Measurements from ENCODE around the gene TESK1.

The TESK1 gene

GRCh38 chr9:35560625-35561337 is 44.3 kb upstream of the TESK1 start:
- DNase-seq (ENCODE audit: low spot score), result no peak
- no peak for TF ChIP-seq CTCF (IDR thresholded peaks at IDR 0.05; ENCODE audit: borderline replicate concordance, control extremely low read depth, extremely low read depth, insufficient read depth, missing control alignments)
- in situ Hi-C loops (cut with MboI; ENCODE audit: low sequenced_read_pairs, unreplicated experiment), result no loop called here

- DNase-seq (ENCODE audit: low spot score), result no peak
- no peak for TF ChIP-seq CTCF (IDR thresholded peaks at IDR 0.05; ENCODE audit: borderline replicate concordance, control extremely low read depth, extremely low read depth, insufficient read depth, missing control alignments)
- in situ Hi-C loops (cut with MboI; ENCODE audit: low sequenced_read_pairs, unreplicated experiment), result no loop called here
Observed at GRCh38 chr9:35561468-35562261, 43.4 kb upstream of the TESK1 start.

DNA sequence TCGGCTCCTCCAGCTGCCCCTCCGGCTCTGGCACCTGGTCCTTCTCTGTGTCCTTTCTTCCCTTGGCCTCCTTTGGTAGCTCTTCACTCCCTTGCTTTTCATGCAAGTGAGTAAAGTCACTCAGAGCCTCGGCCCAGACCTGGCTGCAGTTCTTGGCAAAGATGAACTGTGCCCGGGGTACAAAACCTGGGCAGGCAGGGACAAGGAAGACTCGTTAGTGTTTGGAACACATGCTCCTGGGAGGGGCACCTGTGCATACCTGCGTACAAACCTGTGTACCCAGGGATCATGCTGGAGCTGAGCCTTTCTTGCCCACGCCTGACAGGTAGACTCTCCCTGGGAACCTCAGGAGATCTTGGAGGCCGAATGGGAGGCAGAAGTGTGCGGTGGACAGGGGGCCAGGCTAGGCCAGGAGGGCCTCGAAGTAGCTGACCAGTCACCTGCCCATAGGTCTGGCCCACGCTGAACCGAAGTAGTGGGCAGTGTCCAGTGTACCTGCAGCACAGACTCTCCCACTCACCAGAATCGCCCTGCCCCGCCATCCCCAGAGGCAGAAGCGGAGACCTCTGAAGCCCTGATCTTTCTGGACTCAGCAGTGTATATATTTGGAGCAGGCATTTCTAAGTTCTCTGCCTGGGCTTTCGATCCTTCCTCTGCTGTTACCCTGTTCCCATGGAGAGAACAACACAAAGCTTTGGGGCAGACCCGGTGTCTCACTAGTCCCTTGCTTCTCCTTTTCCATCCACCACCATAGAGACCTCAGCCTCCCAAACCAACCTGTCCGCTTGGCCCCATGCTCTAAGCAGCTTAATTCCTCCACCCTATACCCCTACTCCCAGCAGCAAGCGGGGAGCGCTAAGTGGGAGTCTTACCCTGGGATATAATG is 41.9 kb upstream of the TESK1 start:
- TF ChIP-seq CTCF (IDR thresholded peaks at IDR 0.05; ENCODE audit: borderline replicate concordance, control extremely low read depth, extremely low read depth, insufficient read depth, missing control alignments), result no peak
- DNase-seq (ENCODE audit: low spot score), result no peak
- in situ Hi-C loops (cut with MboI; ENCODE audit: low sequenced_read_pairs, unreplicated experiment), result no loop called here

DNA sequence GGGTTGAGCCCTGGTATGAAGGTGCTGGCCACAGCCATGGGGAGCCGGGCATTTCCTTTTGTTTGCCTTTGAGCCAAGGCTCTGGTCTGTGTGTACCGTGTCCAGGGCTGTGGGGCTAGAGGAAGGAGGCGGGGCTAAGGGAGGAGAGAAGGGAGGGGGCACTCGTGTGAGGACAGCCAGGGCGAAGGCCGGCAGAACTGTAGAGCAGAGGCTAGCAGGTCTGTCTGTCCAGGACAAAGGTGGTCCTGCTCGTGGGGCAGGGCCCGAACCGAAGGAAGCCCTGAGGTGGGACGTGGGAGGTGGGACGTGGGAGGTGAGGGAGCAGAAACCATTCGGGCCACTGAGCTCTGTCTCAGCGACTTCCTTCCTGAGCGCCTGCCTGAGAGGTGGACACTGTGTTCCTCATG is 41.3 kb upstream of the TESK1 start:
- in situ Hi-C loops (cut with MboI; ENCODE audit: low sequenced_read_pairs, unreplicated experiment), result no loop called here
- no peak for DNase-seq (ENCODE audit: low spot score)
- TF ChIP-seq CTCF (IDR thresholded peaks at IDR 0.05; ENCODE audit: borderline replicate concordance, control extremely low read depth, extremely low read depth, insufficient read depth, missing control alignments), result no peak

DNA sequence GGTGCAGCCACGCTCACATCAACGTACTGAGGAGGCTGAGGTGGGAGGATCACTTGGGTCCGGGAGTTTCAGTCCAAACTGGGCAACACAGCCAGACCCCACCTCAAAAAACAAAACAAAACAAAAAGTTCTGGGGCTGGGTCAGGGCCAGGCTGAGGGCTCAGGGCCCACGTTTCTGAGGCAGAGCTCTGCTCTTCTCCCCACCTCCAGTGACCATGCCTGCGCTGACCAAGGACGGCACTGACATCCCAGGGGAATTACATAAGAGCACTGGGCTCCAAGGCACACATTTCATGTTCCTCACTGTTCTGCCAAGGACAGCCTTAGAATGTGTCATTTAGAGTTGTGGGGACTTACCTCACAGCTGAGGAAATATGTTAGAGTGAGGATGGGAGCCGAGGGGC is 40.4 kb upstream of the TESK1 start:
- no peak for TF ChIP-seq CTCF (IDR thresholded peaks at IDR 0.05; ENCODE audit: borderline replicate concordance, control extremely low read depth, extremely low read depth, insufficient read depth, missing control alignments)
- DNase-seq (ENCODE audit: low spot score), result no peak
- in situ Hi-C loops (cut with MboI; ENCODE audit: low sequenced_read_pairs, unreplicated experiment), result no loop called here

DNA sequence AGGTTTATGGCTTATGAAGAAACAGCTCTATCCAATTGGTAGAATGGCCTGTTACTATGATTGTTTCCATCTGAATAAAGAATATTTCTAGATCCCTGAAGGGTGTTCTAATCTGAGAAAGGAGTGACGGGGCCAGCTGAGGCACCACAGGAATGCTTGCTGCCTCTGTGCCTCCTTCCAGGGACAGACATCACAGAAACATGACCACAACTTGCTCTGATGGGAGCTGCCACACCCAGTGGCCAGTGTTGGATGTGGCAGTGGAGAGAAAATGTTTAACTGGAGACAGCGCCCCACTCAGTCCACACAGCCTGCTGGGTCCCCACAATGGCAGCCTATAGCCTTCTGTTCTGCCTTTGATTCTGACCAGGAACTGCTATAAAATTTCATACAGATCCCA is 38.6 kb upstream of the TESK1 start:
- in situ Hi-C loops (cut with MboI; ENCODE audit: low sequenced_read_pairs, unreplicated experiment), result no loop called here
- DNase-seq (ENCODE audit: low spot score), result no peak
- TF ChIP-seq CTCF (IDR thresholded peaks at IDR 0.05; ENCODE audit: borderline replicate concordance, control extremely low read depth, extremely low read depth, insufficient read depth, missing control alignments), result no peak

Data from GM13976 (cell line).